LNCAP (cell line): Measurements from ENCODE around the gene UBE2U.

Source experiments
- TF ChIP-seq, protein P1 (sequence below): fragments of 450-650 bp; IDR thresholded peaks from 2 replicates; pipeline ENCODE4 v1.5.1; 2017; ENCODE audit warnings: mild to moderate bottlenecking

Gene UBE2U

DNA sequence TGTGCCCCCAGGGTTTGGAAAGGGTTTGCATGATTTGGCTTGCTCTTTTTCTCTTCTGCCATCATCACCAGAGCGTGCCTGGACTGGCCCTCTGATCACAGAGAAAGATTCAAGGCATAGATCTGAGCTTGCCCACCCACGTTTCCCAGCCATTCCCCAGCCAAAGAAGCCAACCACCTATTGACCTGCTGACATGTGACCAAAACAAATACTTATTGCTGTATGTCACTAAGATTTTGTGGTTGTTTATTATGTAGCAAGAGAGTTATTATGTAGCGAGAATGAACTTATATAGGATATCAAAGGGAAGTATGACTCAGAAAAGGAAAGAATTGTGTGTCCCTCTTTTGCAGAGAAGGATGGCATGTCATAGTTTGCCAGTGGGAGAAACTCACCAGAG is 59.9 kb downstream of the UBE2U start:
- TF ChIP-seq, protein P1, sequence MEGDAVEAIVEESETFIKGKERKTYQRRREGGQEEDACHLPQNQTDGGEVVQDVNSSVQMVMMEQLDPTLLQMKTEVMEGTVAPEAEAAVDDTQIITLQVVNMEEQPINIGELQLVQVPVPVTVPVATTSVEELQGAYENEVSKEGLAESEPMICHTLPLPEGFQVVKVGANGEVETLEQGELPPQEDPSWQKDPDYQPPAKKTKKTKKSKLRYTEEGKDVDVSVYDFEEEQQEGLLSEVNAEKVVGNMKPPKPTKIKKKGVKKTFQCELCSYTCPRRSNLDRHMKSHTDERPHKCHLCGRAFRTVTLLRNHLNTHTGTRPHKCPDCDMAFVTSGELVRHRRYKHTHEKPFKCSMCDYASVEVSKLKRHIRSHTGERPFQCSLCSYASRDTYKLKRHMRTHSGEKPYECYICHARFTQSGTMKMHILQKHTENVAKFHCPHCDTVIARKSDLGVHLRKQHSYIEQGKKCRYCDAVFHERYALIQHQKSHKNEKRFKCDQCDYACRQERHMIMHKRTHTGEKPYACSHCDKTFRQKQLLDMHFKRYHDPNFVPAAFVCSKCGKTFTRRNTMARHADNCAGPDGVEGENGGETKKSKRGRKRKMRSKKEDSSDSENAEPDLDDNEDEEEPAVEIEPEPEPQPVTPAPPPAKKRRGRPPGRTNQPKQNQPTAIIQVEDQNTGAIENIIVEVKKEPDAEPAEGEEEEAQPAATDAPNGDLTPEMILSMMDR: no peak

DNA sequence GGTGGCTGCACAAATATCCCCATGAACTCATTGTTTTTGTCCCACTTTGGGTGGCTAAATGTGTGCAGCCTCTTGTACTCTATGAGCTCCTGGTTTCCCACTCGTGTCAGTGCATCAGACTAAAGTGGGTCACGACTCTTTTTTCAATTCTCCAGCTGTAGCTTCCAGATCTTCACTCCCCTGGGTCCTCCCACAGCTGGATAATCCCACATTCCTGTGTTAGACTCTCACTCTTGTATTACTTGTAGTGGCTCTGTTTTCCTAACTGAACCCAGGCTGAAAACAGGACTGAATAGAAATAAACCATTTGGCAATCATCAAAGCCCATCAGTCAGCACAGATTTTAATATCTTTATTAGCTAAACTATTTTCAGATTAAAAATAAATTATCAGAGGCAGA is 60.4 kb downstream of the UBE2U start:
- TF ChIP-seq, protein P1: no peak

DNA sequence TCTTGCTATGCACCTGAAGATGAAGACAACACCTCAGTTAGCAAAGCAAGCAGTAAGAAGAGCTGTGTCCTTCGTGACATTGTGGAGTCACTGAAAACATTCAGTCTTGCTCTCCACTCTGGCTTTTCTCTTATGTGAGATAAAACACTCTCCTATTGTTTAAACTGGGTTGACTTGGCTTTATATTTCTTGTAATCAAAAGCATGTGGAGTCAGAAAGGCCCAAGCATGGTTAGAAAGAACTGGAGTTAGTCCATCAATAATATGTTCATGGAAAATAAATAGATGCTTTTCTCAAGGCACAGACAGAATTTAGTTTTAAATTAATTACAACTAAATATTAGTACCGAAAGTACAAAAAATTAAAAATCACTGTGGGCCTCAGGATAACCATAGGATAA is 61.7 kb downstream of the UBE2U start:
- TF ChIP-seq, protein P1: no peak

DNA sequence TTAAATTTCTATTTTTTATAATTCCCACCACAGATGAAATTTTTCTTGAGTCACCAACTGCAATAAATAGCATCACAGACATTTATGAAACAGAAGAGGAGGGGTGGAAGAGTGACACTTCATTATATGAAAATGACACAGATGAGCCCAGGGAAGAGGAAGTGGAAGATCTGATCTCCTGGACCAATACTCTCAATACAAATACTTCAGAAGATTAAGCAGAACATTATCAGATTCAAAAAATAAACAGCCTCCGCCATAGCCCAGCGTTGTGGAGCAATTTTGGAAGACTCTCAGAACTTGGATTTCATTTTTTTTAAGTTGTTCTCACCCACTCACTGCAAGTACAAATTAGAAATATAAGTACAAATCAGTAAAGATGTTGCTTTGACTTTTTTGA is 63.6 kb downstream of the UBE2U start:
- TF ChIP-seq, protein P1: no peak

DNA sequence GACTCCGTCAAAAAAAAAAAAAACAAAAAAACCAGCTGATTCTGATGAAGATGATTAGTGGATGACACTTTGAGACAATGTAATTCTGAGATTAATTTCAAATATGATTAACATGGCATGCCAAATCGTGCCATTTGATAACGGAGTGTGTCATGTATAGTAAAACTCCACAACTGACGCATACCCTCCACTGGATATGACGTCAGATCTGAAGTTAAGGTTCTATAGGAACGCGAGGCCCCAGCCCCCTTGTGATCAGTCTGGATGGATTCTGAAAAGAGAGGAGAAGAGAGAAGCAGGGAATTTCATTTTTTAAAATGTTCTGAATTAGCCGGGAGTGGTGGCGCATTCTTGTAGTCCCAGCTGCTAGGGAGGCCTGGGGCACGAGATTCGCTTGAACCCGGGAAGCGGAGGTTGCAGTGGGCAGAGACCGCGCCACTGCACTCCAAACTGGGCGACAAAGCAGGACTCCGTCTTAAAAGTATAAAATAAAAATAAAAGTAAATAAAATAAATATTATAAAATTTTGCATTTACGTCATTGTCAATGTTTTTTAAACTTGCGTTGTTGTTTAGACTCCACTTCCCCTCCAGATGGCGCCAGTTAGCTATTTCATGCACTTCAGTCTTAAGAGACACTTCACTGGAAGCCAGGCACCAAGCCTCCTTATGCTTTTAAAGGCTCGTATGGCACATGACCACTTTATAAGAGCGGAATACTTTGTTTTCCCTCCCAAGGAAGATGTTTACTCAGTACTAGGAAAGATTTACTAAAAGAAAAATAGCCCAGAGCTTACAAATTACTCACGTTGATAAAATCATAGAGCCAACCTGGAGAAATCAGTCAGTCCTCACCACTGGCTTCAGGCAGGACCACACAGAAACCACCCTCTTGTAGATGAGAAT is 65.5 kb downstream of the UBE2U start:
- TF ChIP-seq, protein P1: peak; percentile 51

DNA sequence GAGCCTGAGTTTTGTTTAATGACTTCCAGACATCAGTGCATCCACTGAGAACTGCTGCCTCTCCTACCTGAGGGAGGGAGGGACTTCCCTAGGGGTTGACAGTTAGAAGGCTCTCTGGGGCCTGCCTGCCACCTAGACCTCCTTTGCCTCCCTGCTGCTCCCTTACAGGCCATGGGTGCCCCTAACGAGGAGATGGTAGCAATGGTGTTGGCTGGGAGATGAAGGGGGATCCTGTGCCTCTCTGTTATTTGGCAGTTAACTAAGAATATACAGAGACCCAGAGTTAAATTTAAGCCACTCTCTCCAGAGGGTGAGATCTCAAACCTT is 66.1 kb downstream of the UBE2U start:
- TF ChIP-seq, protein P1: no peak

DNA sequence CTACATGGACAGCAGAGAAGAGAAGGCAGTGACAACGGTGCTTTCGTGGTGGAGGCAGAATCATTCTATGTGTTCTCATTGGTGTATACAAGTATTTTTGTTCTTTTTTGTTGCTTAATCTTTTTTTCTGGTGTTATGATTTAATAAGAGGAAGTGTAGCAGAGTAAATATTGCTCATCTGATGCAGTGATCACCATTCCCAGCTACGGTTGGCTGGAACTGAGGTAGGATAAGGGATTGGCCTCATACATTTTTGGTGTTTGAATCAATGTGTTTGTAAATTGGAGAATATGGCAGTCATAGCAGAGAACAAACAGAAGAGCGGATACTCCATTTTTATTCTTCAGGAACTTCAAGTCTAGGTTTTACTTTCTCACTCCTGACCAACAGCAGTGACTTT is 76.6 kb downstream of the UBE2U start:
- TF ChIP-seq, protein P1: no peak
